Caco-2 (cell line): ENCODE results near the gene SAMM50. TPM values are rescaled to one million over a fixed set of nuclear protein-coding genes. Genes with fewer than 3 reads are reported as not detected.

Source experiments
- BruUV-seq: library from RNA; stranded (reverse); fragments of 400-500 nt; replicated peaks from 2 replicates; lab custom pipeline; 2021; lab: Mats Ljungman, UMichigan
- CTCF ChIA-PET: fragments of 300-600 bp; sonication (Branson Sonifier 250); formaldehyde crosslinking; loops from one replicate; lab custom pipeline; 2022; ENCODE audit warnings: antibody characterized with exemption; lab: Charles Lee
- POLR2A ChIA-PET: fragments of 300-600 bp; sonication (Branson Sonifier 250); formaldehyde crosslinking; loops from one replicate; lab custom pipeline; 2022; ENCODE audit warnings: antibody characterized with exemption; lab: Charles Lee
- DNase-seq, 2 experiments: peaks; one replicate each; pipeline versions ENCODE4 v3.0.0 to v3.0.0-alpha.2; 2020 to 2022
- H3K27me3 ChIP-seq: replicated peaks from 2 replicates; pipeline ENCODE4 v1.6.0; 2011; ENCODE audit warnings: low read length; ENCODE audit not compliant: control insufficient read depth, insufficient read depth
- H3K36me3 ChIP-seq: 2 replicates; pipeline ENCODE4 v1.5.1; 2011; ENCODE audit warnings: low read length; ENCODE audit not compliant: control insufficient read depth, insufficient read depth
- H3K4me1 ChIP-seq: fragments of 250-450 bp; sonication (Bioruptor Pico); 2 replicates; pipeline ENCODE4 v1.5.1; 2020; ENCODE audit warnings: mild to moderate bottlenecking
- H3K4me3 ChIP-seq: 2 replicates; pipeline ENCODE4 v1.5.1; 2011; ENCODE audit warnings: low read depth, mild to moderate bottlenecking, control low read depth, low read length
- H3K9me3 ChIP-seq: fragments of 250-450 bp; sonication (Bioruptor Pico); 2 replicates; pipeline ENCODE4 v1.5.1; 2020; ENCODE audit warnings: mild to moderate bottlenecking, moderate library complexity
- H3K27ac Mint-ChIP-seq: one replicate; pipeline ENCODE4 v1.8.0; 2022; ENCODE audit warnings: mixed read lengths; ENCODE audit not compliant: unreplicated experiment
- H3K27me3 Mint-ChIP-seq: one replicate; pipeline ENCODE4 v1.8.0; 2022; ENCODE audit warnings: mixed read lengths; ENCODE audit not compliant: insufficient read depth, unreplicated experiment
- H3K36me3 Mint-ChIP-seq: one replicate; pipeline ENCODE4 v1.8.0; 2022; ENCODE audit warnings: mild to moderate bottlenecking, mixed read lengths; ENCODE audit not compliant: insufficient read depth, unreplicated experiment
- H3K4me1 Mint-ChIP-seq: one replicate; pipeline ENCODE4 v1.8.0; 2022; ENCODE audit warnings: low read depth, mixed read lengths; ENCODE audit not compliant: unreplicated experiment
- H3K4me3 Mint-ChIP-seq: one replicate; pipeline ENCODE4 v1.8.0; 2022; ENCODE audit warnings: mild to moderate bottlenecking, moderate library complexity, mixed read lengths; ENCODE audit not compliant: unreplicated experiment
- H3K9me3 Mint-ChIP-seq: one replicate; pipeline ENCODE4 v1.8.0; 2022; ENCODE audit warnings: mixed read lengths; ENCODE audit not compliant: unreplicated experiment
- intact Hi-C: fragments of 100-400 bp; cut with micrococcal nuclease; formaldehyde crosslinking; loops from one replicate; pipeline ENCODE4 v1.10.0; 2022; ENCODE audit not compliant: unreplicated experiment
- total RNA-seq: library from RNA; stranded (reverse); gene quantifications from 2 replicates; pipeline ENCODE4 v1.2.3, GENCODE V29; 2022
- TF ChIP-seq, protein P1 (sequence below), 2 experiments: fragments of 200-600 bp in 1 of 2; IDR thresholded peaks; 1 replicate in 1 of 2; 2 replicates in 1 of 2; pipeline versions ENCODE4 v1.5.1 to v1.8.0; 2011 to 2022; ENCODE audit warnings: antibody characterized with exemption in 1 of 2, control low read depth in 1 of 2, inconsistent platforms in 1 of 2, low read depth in 1 of 2, low read length in 1 of 2, mild to moderate bottlenecking in 1 of 2, moderate library complexity in 1 of 2; ENCODE audit not compliant: insufficient read depth in 1 of 2, severe bottlenecking in 1 of 2, unreplicated experiment in 1 of 2

SAMM50 gene
- total RNA-seq, 1 experiment from 2014 or later = 66.4 TPM

DNA sequence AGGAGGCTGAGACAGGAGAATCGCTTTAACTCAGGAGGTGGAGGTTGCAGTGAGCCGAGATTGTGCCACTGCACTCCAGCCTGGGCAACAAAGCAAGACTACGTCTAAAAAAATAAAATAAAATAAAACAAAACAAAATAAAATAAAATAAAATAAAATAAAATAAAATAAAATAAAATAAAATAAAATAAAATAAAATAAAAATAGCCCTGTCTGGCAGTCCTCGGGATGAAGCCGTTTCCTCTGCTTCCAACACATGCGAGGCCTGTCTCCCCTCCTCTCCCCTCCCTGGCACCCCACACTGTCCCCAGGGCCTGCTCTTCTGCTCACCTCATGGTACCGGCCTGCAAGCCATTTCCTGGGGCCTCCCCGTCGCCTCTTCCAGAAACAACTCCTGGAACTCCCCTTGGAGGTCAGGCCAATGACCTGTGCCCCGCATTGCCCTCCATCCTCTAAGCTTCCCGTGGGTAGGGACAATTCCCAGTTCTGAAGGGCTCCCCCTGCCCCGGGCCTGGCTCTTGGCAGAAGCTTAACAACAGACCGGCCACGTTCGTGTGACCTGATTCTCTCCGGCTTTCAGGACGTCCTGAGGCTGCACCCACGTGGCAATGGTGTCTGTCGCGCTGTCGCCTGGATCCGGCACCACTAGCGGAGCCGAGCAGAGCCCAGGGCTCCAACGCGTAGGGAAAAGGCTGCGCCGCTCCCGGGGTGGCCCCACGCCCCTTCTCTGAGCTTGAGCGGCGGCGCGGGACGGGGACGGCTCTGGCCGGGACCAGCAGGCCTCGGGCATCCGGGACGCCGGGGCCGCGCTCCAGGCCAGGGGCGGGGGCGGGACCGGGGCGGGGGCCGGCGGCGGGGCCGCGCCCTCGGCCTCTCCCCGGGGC, 68.4 kb downstream of the SAMM50 start:
- Mint-ChIP-seq H3K36me3 (no peaks in the 10 kb centered on the region), H3K27ac (peak overlapping the region; percentile 92), H3K27me3 (no peaks in the 10 kb centered on the region), H3K9me3 (no peaks in the 10 kb centered on the region), H3K4me1 (peaks cover 6% of the 10 kb centered on the region), H3K4me3 (peak overlapping the region; percentile 95)
- peak; percentile 52 to 66 for DNase-seq
- Histone ChIP-seq H3K4me1 (0 out of 2 replicates have a peak, but pooled peaks cover 4% of the 10 kb centered on the region), H3K4me3 (peak overlapping the region; percentile 83), H3K36me3 (no peaks in the 10 kb centered on the region), H3K27me3 (no peaks in the 10 kb centered on the region), H3K9me3 (no peaks in the 10 kb centered on the region)
- POLR2A ChIA-PET = no interaction called here
- BruUV-seq = TSS peak; percentile 50
- CTCF ChIA-PET = interaction anchor here (1.0 kb wide), 1 partner anchor 62 kb away, joined by 4 read pairs; no protein-coding TSS in a partner anchor
- intact Hi-C loops = no loop called here
- TF ChIP-seq, protein P1, sequence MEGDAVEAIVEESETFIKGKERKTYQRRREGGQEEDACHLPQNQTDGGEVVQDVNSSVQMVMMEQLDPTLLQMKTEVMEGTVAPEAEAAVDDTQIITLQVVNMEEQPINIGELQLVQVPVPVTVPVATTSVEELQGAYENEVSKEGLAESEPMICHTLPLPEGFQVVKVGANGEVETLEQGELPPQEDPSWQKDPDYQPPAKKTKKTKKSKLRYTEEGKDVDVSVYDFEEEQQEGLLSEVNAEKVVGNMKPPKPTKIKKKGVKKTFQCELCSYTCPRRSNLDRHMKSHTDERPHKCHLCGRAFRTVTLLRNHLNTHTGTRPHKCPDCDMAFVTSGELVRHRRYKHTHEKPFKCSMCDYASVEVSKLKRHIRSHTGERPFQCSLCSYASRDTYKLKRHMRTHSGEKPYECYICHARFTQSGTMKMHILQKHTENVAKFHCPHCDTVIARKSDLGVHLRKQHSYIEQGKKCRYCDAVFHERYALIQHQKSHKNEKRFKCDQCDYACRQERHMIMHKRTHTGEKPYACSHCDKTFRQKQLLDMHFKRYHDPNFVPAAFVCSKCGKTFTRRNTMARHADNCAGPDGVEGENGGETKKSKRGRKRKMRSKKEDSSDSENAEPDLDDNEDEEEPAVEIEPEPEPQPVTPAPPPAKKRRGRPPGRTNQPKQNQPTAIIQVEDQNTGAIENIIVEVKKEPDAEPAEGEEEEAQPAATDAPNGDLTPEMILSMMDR (IDR thresholded peaks at IDR 0.05; ENCODE audit: insufficient read depth in 1 of 2, low read depth in 1 of 2, low read length in 1 of 2, severe bottlenecking in 1 of 2, unreplicated experiment in 1 of 2) = no peak

DNA sequence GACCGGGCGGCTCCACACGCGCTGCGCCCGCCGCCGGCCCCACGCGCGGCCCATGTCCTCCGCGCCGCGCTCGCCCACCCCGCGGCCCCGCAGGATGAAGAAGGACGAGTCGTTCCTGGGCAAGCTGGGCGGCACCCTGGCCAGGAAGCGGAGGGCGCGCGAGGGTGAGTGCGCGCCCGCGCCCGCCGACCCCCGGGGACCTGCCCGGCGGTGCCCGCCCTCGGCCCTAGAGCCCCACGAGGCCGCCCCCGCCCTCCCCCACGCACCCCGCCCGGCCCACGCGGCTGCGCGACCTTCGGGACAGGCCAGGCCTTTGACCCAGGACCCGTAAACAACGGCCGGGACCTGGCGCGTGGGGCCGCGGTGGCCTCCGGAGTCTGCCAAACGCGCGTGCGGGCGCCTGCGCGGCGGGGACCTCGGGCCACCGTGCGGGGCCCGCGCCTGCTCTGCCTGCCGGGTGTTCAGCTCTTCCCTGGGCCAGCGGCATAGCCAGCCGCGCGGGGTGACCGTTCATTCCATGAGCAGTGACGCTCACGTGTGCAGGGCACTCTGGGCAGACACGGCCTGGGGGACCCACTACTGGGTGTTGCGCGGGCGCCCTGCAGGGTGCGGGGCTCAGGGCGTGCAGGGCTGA, 69.2 kb downstream of the SAMM50 start, which contains the start of gene PARVB:
TSS of gene PARVB (plus strand) at position 15 of the 634 bp plus-strand sequence. CDS start at position 53, 38 bp downstream.
- H3K36me3 Mint-ChIP-seq = no peaks in the 10 kb centered on the region
- peak; percentile 39 to 45 for DNase-seq
- H3K27ac Mint-ChIP-seq = peak within 1 kb of the TSS; percentile 92
- H3K36me3 ChIP-seq = no peaks in the 10 kb centered on the region
- peak within 1 kb of the TSS; percentile 95 for H3K4me3 Mint-ChIP-seq
- POLR2A ChIA-PET = no interaction called here
- H3K27me3 ChIP-seq = no peaks in the 10 kb centered on the region
- BruUV-seq = no TSS peak
- H3K4me3 ChIP-seq = peak within 1 kb of the TSS; percentile 83
- H3K4me1 Mint-ChIP-seq = peaks cover 6% of the 10 kb centered on the region
- no peaks in the 10 kb centered on the region for H3K27me3 Mint-ChIP-seq
- H3K9me3 ChIP-seq = no peaks in the 10 kb centered on the region
- TF ChIP-seq, protein P1 (IDR thresholded peaks at IDR 0.05; ENCODE audit: insufficient read depth in 1 of 2, low read depth in 1 of 2, low read length in 1 of 2, severe bottlenecking in 1 of 2, unreplicated experiment in 1 of 2) = no peak
- CTCF ChIA-PET = interaction anchor here (1.0 kb wide), 1 partner anchor 61 kb away, joined by 4 read pairs; no protein-coding TSS in a partner anchor
- H3K4me1 ChIP-seq = peaks cover 9% of the 10 kb centered on the region; the same call in 1 of the 2 replicates
- no peaks in the 10 kb centered on the region for H3K9me3 Mint-ChIP-seq
- intact Hi-C loops = no loop called here
